ENCODE data around the gene KDM4B.
A peak's percentile ranks its signal among the peaks of the same experiment; 100 is the strongest.
"Not testable (repeated sequence)": the region's sequence is repeated elsewhere in the genome, so short reads cannot be mapped to it uniquely, and the experiment has no call there.

Gene KDM4B

GRCh38 chr19:4965061-4965460, 3.9 kb upstream of the KDM4B start:
- H3K4me3 ChIP-seq (ENCODE audit: low read depth, low read length): no peak overlapping the region
- DNase-seq (ENCODE audit: low read depth): no peak

GRCh38 chr19:4966591-4966990, 2.3 kb upstream of the KDM4B start:
- DNase-seq (ENCODE audit: low read depth): no peak

GRCh38 chr19:4967738-4968461, 1.0 kb upstream of the KDM4B start:
- H3K4me3 ChIP-seq (ENCODE audit: low read depth, low read length): peak overlapping the region; percentile 19
- DNase-seq (ENCODE audit: low read depth): no peak

More at GRCh38 chr19:4966591-4966990, 2.3 kb upstream of the KDM4B start:
- H3K4me3 ChIP-seq (ENCODE audit: low read depth, low read length): no peak overlapping the region

GRCh38 chr19:4969292-4969771, 419 bp downstream of the KDM4B start:
- H3K4me3 ChIP-seq (ENCODE audit: low read depth, low read length): peak overlapping the region; percentile 75
- DNase-seq (ENCODE audit: low read depth): no peak

GRCh38 chr19:4969772-4970531, 1.0 kb downstream of the KDM4B start:
- no peak for DNase-seq (ENCODE audit: low read depth)
- H3K4me3 ChIP-seq (ENCODE audit: low read depth, low read length): peak overlapping the region; percentile 75

GRCh38 chr19:4970558-4971423, 1.9 kb downstream of the KDM4B start:
- H3K4me3 ChIP-seq (ENCODE audit: low read depth, low read length): peak overlapping the region; percentile 75
- no peak for DNase-seq (ENCODE audit: low read depth)

- peak overlapping the region; percentile 75 for H3K4me3 ChIP-seq (ENCODE audit: low read depth, low read length)
Measured at GRCh38 chr19:4971424-4971793, 2.5 kb downstream of the KDM4B start.

GRCh38 chr19:4971816-4972495, 3.0 kb downstream of the KDM4B start:
- peak overlapping the region; percentile 75 for H3K4me3 ChIP-seq (ENCODE audit: low read depth, low read length)
- no peak for DNase-seq (ENCODE audit: low read depth)

More at GRCh38 chr19:4971424-4971793, 2.5 kb downstream of the KDM4B start:
- no peak for DNase-seq (ENCODE audit: low read depth)

GRCh38 chr19:4972509-4973230, 3.8 kb downstream of the KDM4B start:
- no peak overlapping the region for H3K4me3 ChIP-seq (ENCODE audit: low read depth, low read length)
- DNase-seq (ENCODE audit: low read depth): no peak

GRCh38 chr19:4974880-4975469, 6.1 kb downstream of the KDM4B start:
- H3K4me3 ChIP-seq (ENCODE audit: low read depth, low read length): no peak overlapping the region
- DNase-seq (ENCODE audit: low read depth): no peak

- not testable (repeated sequence) for H3K4me3 ChIP-seq (ENCODE audit: low read depth, low read length); DNase-seq (ENCODE audit: low read depth)
Measured at GRCh38 chr19:4975601-4976000, 6.7 kb downstream of the KDM4B start.

GRCh38 chr19:4976401-4977298, 7.7 kb downstream of the KDM4B start:
- DNase-seq (ENCODE audit: low read depth): peak; percentile 89
- H3K4me3 ChIP-seq (ENCODE audit: low read depth, low read length): no peak overlapping the region

- no peak overlapping the region for H3K4me3 ChIP-seq (ENCODE audit: low read depth, low read length)
- peak; percentile 77 for DNase-seq (ENCODE audit: low read depth)
Measured at GRCh38 chr19:4977299-4978174, 8.6 kb downstream of the KDM4B start.

GRCh38 chr19:4979211-4979807, 10.4 kb downstream of the KDM4B start:
- H3K4me3 ChIP-seq (ENCODE audit: low read depth, low read length): no peak overlapping the region
- no peak for DNase-seq (ENCODE audit: low read depth)

GRCh38 chr19:4980067-4980466, 11.2 kb downstream of the KDM4B start:
- DNase-seq (ENCODE audit: low read depth): no peak

More at GRCh38 chr19:4980067-4980466, 11.2 kb downstream of the KDM4B start:
- no peak overlapping the region for H3K4me3 ChIP-seq (ENCODE audit: low read depth, low read length)

Data from skeletal muscle cell (primary cell).